Metanephros (tissue), 2 donors: ENCODE results near the gene SKIDA1. TPM values are rescaled to one million over a fixed set of nuclear protein-coding genes. Genes with fewer than 3 reads are reported as not detected.

ENCODE experiments used
- small RNA-seq: library from RNA; depleted of rRNA; stranded (forward); fragments of <200 nt; gene quantifications from one replicate; pipeline ENCODE3, GENCODE V24; 2014; ENCODE audit warnings: low replicate concordance
- total RNA-seq: library from RNA; depleted of rRNA; stranded (reverse); fragments of >200 nt; gene quantifications from one replicate; pipeline ENCODE4 v1.2.3, GENCODE V29; 2014

Gene SKIDA1
- 7.5 TPM for total RNA-seq

GRCh38 chr10:21525367-21526187 is at the start of gene SKIDA1:
TSS of gene SKIDA1 (minus strand) at chr10:21525682. CDS start at chr10:21517822, 7,860 bp downstream.

GRCh38 chr10:21533467-21534279 is 8.2 kb upstream of the SKIDA1 start, which contains the start of gene MLLT10:
TSS of gene MLLT10 (plus strand) at chr10:21534232. CDS start at chr10:21534645, 413 bp downstream.

Small RNA genes within 50 kb of the gene (small RNA-seq; reads per million reads assigned to genes)
- gene MIR1915 (0.12 reads per million), gene RF00019 (not detected), gene RNU6-306P (not detected)

Other genes with a start within 250 kb of the SKIDA1 start
- 56.4 TPM for gene MLLT10, start 8.6 kb upstream of the SKIDA1 start, total RNA-seq